ENCODE data around the gene PCNX4.

- TF ChIP-seq CTCF (IDR thresholded peaks at IDR 0.05): no peak
- no peak for TF ChIP-seq POLR2AphosphoS5 (IDR thresholded peaks at IDR 0.05)
- TF ChIP-seq EP300 (IDR thresholded peaks at IDR 0.05): no peak
- no peak for TF ChIP-seq POLR2A (IDR thresholded peaks at IDR 0.05)
Measured at GRCh38 chr14:60163693-60164092, 72.0 kb downstream of the PCNX4 start.
